ENCODE results near the gene TLCD3B.
"Not testable (repeated sequence)": the region's sequence is repeated elsewhere in the genome, so short reads cannot be mapped to it uniquely, and the experiment has no call there.

The TLCD3B gene

GRCh38 chr16:30025574-30025973 lies 5.5 kb downstream of the TLCD3B start:
- no peak for DNase-seq (ENCODE audit: insufficient read length, low spot score)
- no peak for FAIRE-seq
- TF ChIP-seq POLR2A (IDR thresholded peaks at IDR 0.05; ENCODE audit: low read depth, low read length) = no peak

GRCh38 chr16:30025156-30025555 lies 5.9 kb downstream of the TLCD3B start:
- TF ChIP-seq POLR2A (IDR thresholded peaks at IDR 0.05; ENCODE audit: low read depth, low read length) = no peak
- FAIRE-seq (no peak), DNase-seq (ENCODE audit: insufficient read length, low spot score) (no peak)

- no peak for FAIRE-seq
- TF ChIP-seq POLR2A (IDR thresholded peaks at IDR 0.05; ENCODE audit: low read depth, low read length) = no peak
- DNase-seq (ENCODE audit: insufficient read length, low spot score) = no peak
These were observed 6.6 kb downstream of the TLCD3B start for GRCh38 chr16:30024451-30024850.

- DNase-seq (ENCODE audit: insufficient read length, low spot score) (no peak), FAIRE-seq (no peak)
- no peak for TF ChIP-seq POLR2A (IDR thresholded peaks at IDR 0.05; ENCODE audit: low read depth, low read length)
These were observed 7.5 kb downstream of the TLCD3B start for GRCh38 chr16:30023586-30023985.

- no peak for DNase-seq (ENCODE audit: insufficient read length, low spot score)
- TF ChIP-seq POLR2A (IDR thresholded peaks at IDR 0.05; ENCODE audit: low read depth, low read length) = no peak
- no peak for FAIRE-seq
These were observed 8.2 kb downstream of the TLCD3B start, which contains the start of gene C16orf92 for GRCh38 chr16:30022887-30023286. C16orf92 (plus strand) TSS chr16:30023198; CDS start chr16:30023341, 143 bp downstream.

- no peak for FAIRE-seq
These were observed 12.3 kb downstream of the TLCD3B start for GRCh38 chr16:30018731-30019158.

GRCh38 chr16:30017937-30018336 lies 13.1 kb downstream of the TLCD3B start:
- FAIRE-seq; DNase-seq (ENCODE audit: insufficient read length, low spot score): not testable (repeated sequence)

More at GRCh38 chr16:30018731-30019158, 12.3 kb downstream of the TLCD3B start:
- TF ChIP-seq POLR2A (IDR thresholded peaks at IDR 0.05; ENCODE audit: low read depth, low read length) = no peak
- no peak for DNase-seq (ENCODE audit: insufficient read length, low spot score)

- DNase-seq (ENCODE audit: insufficient read length, low spot score) (no peak), FAIRE-seq (no peak)
- no peak for TF ChIP-seq POLR2A (IDR thresholded peaks at IDR 0.05; ENCODE audit: low read depth, low read length)
These were observed 13.8 kb downstream of the TLCD3B start for GRCh38 chr16:30017277-30017656.

GRCh38 chr16:30016555-30017276 lies 14.4 kb downstream of the TLCD3B start:
- DNase-seq (ENCODE audit: insufficient read length, low spot score) (no peak), FAIRE-seq (no peak)
- no peak for TF ChIP-seq POLR2A (IDR thresholded peaks at IDR 0.05; ENCODE audit: low read depth, low read length)

GRCh38 chr16:30015450-30015849 lies 15.6 kb downstream of the TLCD3B start:
- FAIRE-seq; DNase-seq (ENCODE audit: insufficient read length, low spot score): not testable (repeated sequence)

GRCh38 chr16:30012598-30012997 lies 18.5 kb downstream of the TLCD3B start:
- FAIRE-seq; DNase-seq (ENCODE audit: insufficient read length, low spot score): not testable (repeated sequence)

- TF ChIP-seq POLR2A (IDR thresholded peaks at IDR 0.05; ENCODE audit: low read depth, low read length) = no peak
- DNase-seq (ENCODE audit: insufficient read length, low spot score) = no peak
- no peak for FAIRE-seq
These were observed 19.2 kb downstream of the TLCD3B start for GRCh38 chr16:30011714-30012504.

- DNase-seq (ENCODE audit: insufficient read length, low spot score) (no peak), FAIRE-seq (no peak)
- no peak for TF ChIP-seq POLR2A (IDR thresholded peaks at IDR 0.05; ENCODE audit: low read depth, low read length)
These were observed 20.0 kb downstream of the TLCD3B start, which contains the start of gene DOC2A for GRCh38 chr16:30010844-30011713. DOC2A (minus strand) TSS chr16:30011027; CDS start chr16:30010222, 805 bp downstream.
